ENCODE results near the gene ZMYM2.
"Not testable (repeated sequence)": the region's sequence is repeated elsewhere in the genome, so short reads cannot be mapped to it uniquely, and the experiment has no call there.

Gene ZMYM2

DNA sequence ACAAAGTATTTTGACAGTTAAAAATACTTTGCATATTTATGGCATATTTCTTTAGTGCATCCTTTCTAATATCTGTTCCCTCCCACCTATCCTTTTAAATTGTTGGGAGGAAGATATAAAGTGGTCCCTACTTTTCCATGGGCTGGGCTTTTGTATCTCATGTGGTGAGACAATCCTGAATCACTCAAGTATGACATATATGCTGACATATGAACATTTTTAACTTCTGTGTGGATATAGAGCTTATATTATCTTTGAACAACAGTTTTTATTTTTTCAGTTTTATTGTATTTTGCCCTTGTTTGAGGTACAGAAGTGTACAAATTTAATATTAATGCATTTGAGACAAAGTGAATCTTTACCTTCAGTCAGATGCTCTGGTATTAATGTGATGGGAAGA, 3.4 kb downstream of the ZMYM2 start:
- no peak for DNase-seq (ENCODE audit: low read depth)
- TF ChIP-seq, protein P1, sequence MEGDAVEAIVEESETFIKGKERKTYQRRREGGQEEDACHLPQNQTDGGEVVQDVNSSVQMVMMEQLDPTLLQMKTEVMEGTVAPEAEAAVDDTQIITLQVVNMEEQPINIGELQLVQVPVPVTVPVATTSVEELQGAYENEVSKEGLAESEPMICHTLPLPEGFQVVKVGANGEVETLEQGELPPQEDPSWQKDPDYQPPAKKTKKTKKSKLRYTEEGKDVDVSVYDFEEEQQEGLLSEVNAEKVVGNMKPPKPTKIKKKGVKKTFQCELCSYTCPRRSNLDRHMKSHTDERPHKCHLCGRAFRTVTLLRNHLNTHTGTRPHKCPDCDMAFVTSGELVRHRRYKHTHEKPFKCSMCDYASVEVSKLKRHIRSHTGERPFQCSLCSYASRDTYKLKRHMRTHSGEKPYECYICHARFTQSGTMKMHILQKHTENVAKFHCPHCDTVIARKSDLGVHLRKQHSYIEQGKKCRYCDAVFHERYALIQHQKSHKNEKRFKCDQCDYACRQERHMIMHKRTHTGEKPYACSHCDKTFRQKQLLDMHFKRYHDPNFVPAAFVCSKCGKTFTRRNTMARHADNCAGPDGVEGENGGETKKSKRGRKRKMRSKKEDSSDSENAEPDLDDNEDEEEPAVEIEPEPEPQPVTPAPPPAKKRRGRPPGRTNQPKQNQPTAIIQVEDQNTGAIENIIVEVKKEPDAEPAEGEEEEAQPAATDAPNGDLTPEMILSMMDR (IDR thresholded peaks at IDR 0.05; ENCODE audit: control insufficient read depth, insufficient read depth, low read depth, low read length, missing control alignments), result no peak
- no peak overlapping the region for H3K4me3 ChIP-seq (ENCODE audit: control insufficient read depth, low read depth, low read length)

DNA sequence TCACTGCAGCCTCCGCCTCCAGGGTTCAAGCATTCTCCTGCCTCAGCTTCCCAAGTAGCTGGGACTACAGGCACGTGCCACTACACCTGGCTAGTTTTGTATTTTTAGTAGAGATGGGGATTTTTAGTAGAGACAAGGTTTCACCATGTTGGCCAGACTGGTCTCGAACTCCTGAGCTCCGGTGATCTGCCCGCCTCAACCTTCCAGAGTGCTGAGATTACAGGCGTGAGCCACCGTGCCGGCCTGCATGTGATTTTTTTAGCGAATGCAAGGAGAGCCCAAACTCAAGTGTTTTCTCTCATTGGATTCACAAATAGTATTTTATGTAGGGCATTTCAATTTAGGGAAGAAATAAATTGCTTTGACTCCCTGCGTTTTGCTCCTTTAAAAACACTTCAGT, 4.4 kb downstream of the ZMYM2 start:
- TF ChIP-seq, protein P1 (IDR thresholded peaks at IDR 0.05; ENCODE audit: control insufficient read depth, insufficient read depth, low read depth, low read length, missing control alignments), result no peak
- no peak for DNase-seq (ENCODE audit: low read depth)
- no peak overlapping the region for H3K4me3 ChIP-seq (ENCODE audit: control insufficient read depth, low read depth, low read length)

DNA sequence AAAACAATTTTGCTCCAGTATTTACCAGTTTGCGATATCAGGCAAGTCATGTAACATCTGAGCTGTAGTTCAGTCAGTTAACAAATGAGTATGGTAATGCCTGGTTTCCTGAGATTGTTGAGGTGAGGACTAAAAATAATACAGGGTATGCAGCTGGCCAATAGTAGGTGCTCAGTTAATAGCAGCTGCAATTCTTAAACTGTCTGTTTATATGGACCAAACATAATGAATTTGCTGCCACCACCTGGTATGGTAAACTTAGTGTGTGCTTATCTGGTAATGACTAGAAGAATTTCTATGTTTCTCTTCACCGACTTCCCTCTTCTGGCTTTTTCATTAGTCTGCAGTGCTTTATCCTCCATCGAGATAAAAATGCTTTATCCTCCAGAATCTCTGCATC, 9.1 kb downstream of the ZMYM2 start:
- TF ChIP-seq, protein P1 (IDR thresholded peaks at IDR 0.05; ENCODE audit: control insufficient read depth, insufficient read depth, low read depth, low read length, missing control alignments), result no peak
- no peak overlapping the region for H3K4me3 ChIP-seq (ENCODE audit: control insufficient read depth, low read depth, low read length)
- DNase-seq (ENCODE audit: low read depth), result no peak

DNA sequence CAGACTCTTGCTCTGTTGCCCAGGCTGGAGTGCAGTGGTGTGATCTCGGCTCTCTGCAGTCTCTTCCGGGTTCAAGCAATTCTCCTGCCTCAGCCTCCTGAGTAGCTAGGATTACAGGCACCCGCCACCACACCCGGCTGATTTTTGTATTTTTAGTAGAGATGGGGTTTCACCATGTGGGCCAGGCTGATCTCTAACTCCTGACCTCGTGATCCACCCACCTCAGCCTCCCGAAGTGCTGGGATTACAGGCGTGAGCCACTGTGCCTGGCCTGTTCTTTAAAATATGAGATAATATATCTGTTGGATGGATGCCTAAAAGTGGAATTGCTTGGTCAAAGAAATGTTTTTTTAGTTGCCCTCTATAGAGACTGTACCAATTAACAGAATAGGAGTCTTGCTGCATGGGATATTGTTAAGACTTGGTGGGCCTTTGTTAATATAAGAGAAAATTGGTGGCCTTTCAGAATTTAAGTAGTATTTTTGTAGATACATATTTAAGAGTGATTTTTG, 16.0 kb downstream of the ZMYM2 start:
- not testable (repeated sequence) for DNase-seq (ENCODE audit: low read depth)

DNA sequence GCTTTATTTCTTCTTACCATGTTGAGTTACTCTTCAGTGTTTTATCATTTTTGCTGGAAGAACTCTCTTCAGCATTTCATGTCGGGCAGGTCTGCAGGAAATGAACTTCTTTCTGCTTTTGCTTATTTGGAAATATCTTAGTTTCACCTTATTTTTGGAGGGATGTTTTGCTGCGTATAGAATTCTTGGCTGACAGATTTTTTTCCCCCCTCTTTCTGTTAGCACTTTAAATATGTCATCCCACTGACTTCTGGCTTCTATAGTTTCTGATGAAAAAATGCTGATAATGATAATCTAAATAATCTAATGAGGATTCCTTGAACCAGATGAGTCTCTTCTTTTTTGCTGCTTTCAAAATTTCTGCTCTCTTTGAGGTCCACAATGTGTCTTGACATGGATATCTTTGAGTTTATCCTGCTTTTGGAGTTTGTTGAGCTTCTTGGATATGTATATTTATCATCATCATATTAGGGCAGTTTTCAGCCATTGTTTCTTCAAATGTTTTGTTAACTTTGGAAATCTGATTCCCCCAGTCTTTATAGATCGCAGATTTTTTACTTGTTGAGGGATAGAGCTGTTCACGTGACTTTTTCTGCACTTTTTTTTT, 20.4 kb downstream of the ZMYM2 start:
- no peak overlapping the region for H3K4me3 ChIP-seq (ENCODE audit: control insufficient read depth, low read depth, low read length)
- TF ChIP-seq, protein P1 (IDR thresholded peaks at IDR 0.05; ENCODE audit: control insufficient read depth, insufficient read depth, low read depth, low read length, missing control alignments), result no peak
- DNase-seq (ENCODE audit: low read depth), result no peak

More for the DNA sequence above, 16.0 kb downstream of the ZMYM2 start:
- H3K4me3 ChIP-seq (ENCODE audit: control insufficient read depth, low read depth, low read length), result not testable (repeated sequence)

DNA sequence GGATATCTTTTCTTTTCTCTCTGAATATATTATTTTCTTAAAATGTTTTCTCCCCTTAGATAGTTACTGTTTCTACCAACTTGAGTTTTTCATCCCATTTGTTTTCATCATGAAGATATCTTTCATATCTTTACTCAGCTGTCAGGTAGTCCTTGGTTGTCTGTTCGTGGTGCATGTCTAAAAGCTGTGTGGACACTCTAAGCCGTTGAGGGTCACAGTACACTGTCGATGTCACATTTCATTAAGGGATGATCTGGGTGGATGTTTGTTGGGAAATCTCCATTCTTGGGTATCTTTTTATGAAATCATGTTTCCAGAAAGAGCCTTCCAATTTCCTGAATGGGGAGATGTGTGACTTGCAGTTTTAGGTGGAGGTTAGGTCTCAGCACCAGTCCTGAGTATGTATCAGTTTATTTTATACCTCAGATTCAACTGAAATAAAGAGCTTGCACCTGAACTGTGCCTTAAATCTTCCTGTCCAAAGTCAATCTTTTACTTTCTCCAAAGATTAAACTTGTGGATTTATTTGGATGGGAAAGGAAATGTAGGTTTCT, 23.2 kb downstream of the ZMYM2 start:
- DNase-seq (ENCODE audit: low read depth), result no peak
- H3K4me3 ChIP-seq (ENCODE audit: control insufficient read depth, low read depth, low read length), result no peak overlapping the region
- TF ChIP-seq, protein P1 (IDR thresholded peaks at IDR 0.05; ENCODE audit: control insufficient read depth, insufficient read depth, low read depth, low read length, missing control alignments), result no peak

DNA sequence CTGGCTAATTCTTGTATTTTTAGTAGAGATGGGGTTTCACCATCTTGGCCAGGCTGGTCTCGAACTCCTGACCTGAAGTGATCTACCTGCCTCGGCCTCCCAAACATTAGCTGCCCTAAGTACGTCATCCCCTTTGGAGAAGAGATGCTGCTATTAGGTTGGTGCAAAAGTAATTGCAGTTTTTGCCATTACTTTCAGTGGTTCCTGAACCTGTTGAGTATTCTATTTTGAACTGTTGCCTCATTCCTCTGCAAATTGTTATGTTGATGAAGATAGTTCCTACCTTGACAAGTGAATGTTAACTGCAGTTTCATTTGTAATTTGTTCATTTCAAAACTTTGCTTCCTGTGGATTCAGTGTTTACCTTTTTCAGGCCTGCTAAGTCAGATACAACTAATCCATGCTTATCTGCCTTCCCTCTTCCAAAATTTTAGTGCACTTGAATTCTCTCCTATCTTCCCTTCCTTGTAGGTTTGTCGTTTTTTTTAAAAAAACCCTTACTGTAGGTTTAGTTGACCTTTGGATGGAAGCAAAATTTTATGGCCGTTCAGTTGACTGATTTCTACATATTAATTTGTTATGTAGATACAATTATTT, 24.0 kb downstream of the ZMYM2 start:
- DNase-seq (ENCODE audit: low read depth), result no peak
- TF ChIP-seq, protein P1 (IDR thresholded peaks at IDR 0.05; ENCODE audit: control insufficient read depth, insufficient read depth, low read depth, low read length, missing control alignments), result no peak
- H3K4me3 ChIP-seq (ENCODE audit: control insufficient read depth, low read depth, low read length), result no peak overlapping the region

Measured in AG09309 (cell line).